ENCODE data around the gene CDH11. TPM values are rescaled to one million over a fixed set of nuclear protein-coding genes. Genes with fewer than 3 reads are reported as not detected.

Gene CDH11
- total RNA-seq, 2 experiments from 2014 or later = not detected

GRCh38 chr16:65083164-65083857 lies 38.6 kb downstream of the CDH11 start:
- no peaks in the 10 kb centered on the region for H3K27me3 ChIP-seq (ENCODE audit: control insufficient read depth in 1 of 2, insufficient read depth in 2 of 2, low read length in 2 of 2)
- Mint-ChIP-seq H3K27ac (no peak overlapping the region), H3K4me1 (ENCODE audit: low read depth) (no peaks in the 10 kb centered on the region), H3K4me3 (no peak overlapping the region), H3K27me3 (no peaks in the 10 kb centered on the region), H3K9me3 (peaks cover 3% of the 10 kb centered on the region), H3K36me3 (ENCODE audit: low read depth) (no peaks in the 10 kb centered on the region)
- H3K9me3 ChIP-seq (ENCODE audit: control insufficient read depth in 1 of 2, insufficient read depth in 1 of 2, low read length in 2 of 2) = peaks cover 0 to 11% of the 10 kb centered on the region in 2 experiments
- no peak for ATAC-seq (ENCODE audit: poor library complexity)
- no peak for DNase-seq
- no peaks in the 10 kb centered on the region for H3K36me3 ChIP-seq (ENCODE audit: insufficient read depth, low read length)
- ChIA-PET POLR2A (no interaction called here), CTCF (no interaction called here)
- intact Hi-C loops (cut with DNase I, micrococcal nuclease) = no loop called here
- H3K4me1 ChIP-seq (ENCODE audit: insufficient read depth, low read length) = no peaks in the 10 kb centered on the region
- H3K4me3 ChIP-seq (ENCODE audit: low read length) = no peak overlapping the region
- H3K27ac ChIP-seq (ENCODE audit: low read depth in 1 of 2, low read length in 2 of 2) = no peak overlapping the region
- no peak for TF ChIP-seq CTCF (IDR thresholded peaks at IDR 0.05)

- no peak overlapping the region for H3K4me3 ChIP-seq (ENCODE audit: low read length)
- ChIA-PET POLR2A (no interaction called here), CTCF (no interaction called here)
- ATAC-seq (ENCODE audit: poor library complexity) = no peak
- H3K27me3 ChIP-seq (ENCODE audit: control insufficient read depth in 1 of 2, insufficient read depth in 2 of 2, low read length in 2 of 2) = no peaks in the 10 kb centered on the region
- H3K27ac Mint-ChIP-seq = no peak overlapping the region
- no peak for TF ChIP-seq CTCF (IDR thresholded peaks at IDR 0.05)
- H3K9me3 ChIP-seq (ENCODE audit: control insufficient read depth in 1 of 2, insufficient read depth in 1 of 2, low read length in 2 of 2) = peaks cover 0 to 11% of the 10 kb centered on the region in 2 experiments
- no peaks in the 10 kb centered on the region for H3K27me3 Mint-ChIP-seq
- H3K36me3 Mint-ChIP-seq (ENCODE audit: low read depth) = no peaks in the 10 kb centered on the region
- H3K4me3 Mint-ChIP-seq = no peak overlapping the region
- no peak overlapping the region for H3K27ac ChIP-seq (ENCODE audit: low read depth in 1 of 2, low read length in 2 of 2)
- H3K4me1 Mint-ChIP-seq (ENCODE audit: low read depth) = no peaks in the 10 kb centered on the region
- intact Hi-C loops (cut with DNase I, micrococcal nuclease) = no loop called here
- DNase-seq = no peak
- H3K4me1 ChIP-seq (ENCODE audit: insufficient read depth, low read length) = no peaks in the 10 kb centered on the region
- no peaks in the 10 kb centered on the region for H3K36me3 ChIP-seq (ENCODE audit: insufficient read depth, low read length)
- H3K9me3 Mint-ChIP-seq = peaks cover 5% of the 10 kb centered on the region
Observed at GRCh38 chr16:65079549-65079948, 42.3 kb downstream of the CDH11 start.

GRCh38 chr16:65077181-65077580 lies 44.7 kb downstream of the CDH11 start:
- Histone ChIP-seq H3K9me3 (ENCODE audit: control insufficient read depth in 1 of 2, insufficient read depth in 1 of 2, low read length in 2 of 2) (peaks cover 0 to 13% of the 10 kb centered on the region in 2 experiments), H3K4me3 (ENCODE audit: low read length) (no peak overlapping the region), H3K27ac (ENCODE audit: low read depth in 1 of 2, low read length in 2 of 2) (no peak overlapping the region), H3K27me3 (ENCODE audit: control insufficient read depth in 1 of 2, insufficient read depth in 2 of 2, low read length in 2 of 2) (no peaks in the 10 kb centered on the region), H3K4me1 (ENCODE audit: insufficient read depth, low read length) (no peaks in the 10 kb centered on the region), H3K36me3 (ENCODE audit: insufficient read depth, low read length) (no peaks in the 10 kb centered on the region)
- H3K4me3 Mint-ChIP-seq = no peak overlapping the region
- POLR2A ChIA-PET = no interaction called here
- DNase-seq = no peak
- H3K27me3 Mint-ChIP-seq = no peaks in the 10 kb centered on the region
- peaks cover 6% of the 10 kb centered on the region for H3K9me3 Mint-ChIP-seq
- intact Hi-C loops (cut with DNase I, micrococcal nuclease) = no loop called here
- H3K27ac Mint-ChIP-seq = no peak overlapping the region
- no peak for TF ChIP-seq CTCF (IDR thresholded peaks at IDR 0.05)
- H3K36me3 Mint-ChIP-seq (ENCODE audit: low read depth) = no peaks in the 10 kb centered on the region
- CTCF ChIA-PET = no interaction called here
- no peaks in the 10 kb centered on the region for H3K4me1 Mint-ChIP-seq (ENCODE audit: low read depth)
- ATAC-seq (ENCODE audit: poor library complexity) = no peak

Data from CD4-positive, alpha-beta T cell (primary cell).